ENCODE results near the gene ADCY7.

ADCY7 gene

DNA sequence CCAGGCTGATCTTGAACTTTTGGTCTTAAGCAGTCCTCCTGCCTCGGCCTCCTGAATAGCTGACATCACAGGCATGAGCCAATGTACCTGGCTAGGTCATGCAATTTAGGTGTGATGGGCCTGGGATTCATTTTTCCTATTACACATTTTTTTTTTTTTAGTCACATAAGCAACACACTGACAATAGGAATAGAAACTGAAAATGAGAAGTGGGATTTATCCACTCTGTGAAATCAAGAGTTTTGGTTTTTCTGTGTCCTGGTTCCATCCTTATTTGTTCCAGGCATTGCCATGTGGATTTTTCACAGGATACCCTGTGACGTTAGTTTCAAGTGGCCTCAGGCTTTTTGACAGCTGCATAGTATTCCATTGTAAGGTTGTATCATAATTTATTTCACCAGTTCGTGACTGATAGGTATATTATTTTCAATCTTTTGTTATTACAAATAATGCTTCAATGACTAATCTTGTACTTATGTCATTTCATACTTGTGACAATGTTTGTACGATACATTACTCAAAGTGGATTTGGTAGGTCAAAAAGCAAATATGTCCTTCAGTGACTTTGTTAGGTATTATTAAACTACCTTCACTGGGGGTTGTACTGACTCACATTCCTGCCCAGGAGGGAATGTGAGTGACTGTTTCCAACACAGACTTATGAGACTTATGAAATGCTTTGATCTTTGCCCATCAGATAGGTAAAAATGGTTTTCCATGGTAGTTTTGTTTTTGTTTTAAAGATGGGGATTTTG, 10.6 kb downstream of the ADCY7 start:
- DNase-seq (ENCODE audit: low read depth, low spot score), result no peak
- no peak overlapping the region for H3K27ac ChIP-seq

DNA sequence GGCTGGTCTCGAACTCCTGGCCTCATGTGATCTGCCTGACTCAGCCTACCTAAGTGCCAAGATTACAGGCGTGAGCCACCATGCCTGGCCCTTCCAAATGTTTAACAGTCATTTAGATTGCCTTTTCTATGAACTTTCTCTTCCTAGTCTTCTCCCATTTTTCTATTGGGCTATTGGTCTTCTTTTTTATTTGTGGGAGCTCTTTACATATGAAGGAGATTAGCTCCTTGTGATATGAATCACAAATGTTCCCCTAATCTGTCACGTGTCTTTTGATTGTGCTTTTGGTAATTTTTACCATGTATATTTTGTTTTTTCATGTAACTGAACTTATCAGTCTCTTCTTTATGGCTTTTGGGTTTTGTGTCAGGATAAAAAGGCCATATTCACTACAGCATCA, 11.9 kb downstream of the ADCY7 start:
- DNase-seq (ENCODE audit: low read depth, low spot score), result no peak
- no peak overlapping the region for H3K27ac ChIP-seq

DNA sequence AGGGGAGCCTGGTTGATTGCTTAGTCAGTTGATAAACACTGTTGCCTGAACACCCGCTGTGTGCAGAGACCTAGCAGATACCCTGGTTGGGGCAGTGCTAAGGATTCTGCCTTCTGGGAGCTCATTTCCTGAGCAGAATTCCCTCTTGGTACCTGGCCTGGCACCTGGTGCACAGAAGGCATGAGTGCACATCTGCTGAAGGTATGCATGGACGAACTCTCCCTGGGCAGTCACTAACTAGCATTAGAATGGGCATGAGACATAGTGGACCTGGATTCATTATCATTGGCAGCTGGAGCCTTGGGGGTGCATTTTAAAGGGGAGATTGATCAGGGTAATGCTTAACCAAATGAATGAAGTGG, 13.1 kb downstream of the ADCY7 start:
- no peak overlapping the region for H3K27ac ChIP-seq

DNA sequence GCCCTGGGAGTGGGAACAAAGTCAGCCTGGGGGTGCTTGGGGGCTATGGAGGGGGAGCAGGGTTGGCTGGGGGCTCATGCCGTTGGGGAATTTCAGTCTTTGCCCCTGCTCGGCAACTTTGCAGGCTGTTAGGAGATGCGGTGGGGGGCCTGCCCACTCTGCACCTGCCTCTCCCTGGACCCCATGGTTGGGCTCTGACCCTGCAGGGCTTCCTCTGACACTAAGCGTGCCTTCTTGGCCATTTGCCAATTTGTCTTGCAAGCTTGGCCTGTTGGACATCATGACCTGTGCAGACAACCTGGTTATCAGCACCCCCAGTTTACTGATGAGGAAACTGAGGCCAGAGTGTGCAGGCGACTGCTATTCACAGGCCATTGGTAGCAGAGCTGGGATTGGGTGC, 14.6 kb downstream of the ADCY7 start:
- no peak for DNase-seq (ENCODE audit: low read depth, low spot score)
- H3K27ac ChIP-seq, result no peak overlapping the region

More for the DNA sequence above, 13.1 kb downstream of the ADCY7 start:
- DNase-seq (ENCODE audit: low read depth, low spot score), result no peak

DNA sequence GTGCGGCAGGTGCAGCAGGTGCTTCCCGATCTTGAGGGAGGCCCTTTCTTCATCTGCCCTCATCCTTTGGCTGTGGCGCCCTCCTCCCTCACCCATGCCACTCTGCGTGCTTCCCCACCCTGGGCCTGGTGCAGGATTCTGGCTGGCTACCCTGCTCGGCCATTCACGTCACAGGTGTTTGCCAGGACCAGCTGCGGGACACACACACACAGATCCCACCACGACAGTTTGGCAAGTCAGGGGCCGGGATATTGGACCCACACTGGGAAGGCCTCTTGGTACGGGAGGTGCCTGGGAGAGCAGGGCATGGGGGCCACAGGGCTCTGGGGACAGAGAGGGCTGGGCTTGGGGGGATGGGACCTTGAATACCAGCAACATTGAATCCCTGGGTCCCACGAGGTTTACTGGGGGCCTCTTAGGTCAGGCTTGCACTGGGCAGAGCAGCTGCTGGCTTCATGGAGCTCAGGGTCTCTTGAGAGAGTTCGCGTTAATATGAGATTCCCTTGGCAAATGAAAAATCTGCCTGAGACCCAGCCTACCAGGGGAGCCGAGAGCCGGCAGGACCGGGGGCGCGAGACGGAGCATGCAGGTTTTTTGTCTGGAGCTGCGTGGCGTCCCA, 15.1 kb downstream of the ADCY7 start:
- H3K27ac ChIP-seq, result no peak overlapping the region
- DNase-seq (ENCODE audit: low read depth, low spot score), result no peak

DNA sequence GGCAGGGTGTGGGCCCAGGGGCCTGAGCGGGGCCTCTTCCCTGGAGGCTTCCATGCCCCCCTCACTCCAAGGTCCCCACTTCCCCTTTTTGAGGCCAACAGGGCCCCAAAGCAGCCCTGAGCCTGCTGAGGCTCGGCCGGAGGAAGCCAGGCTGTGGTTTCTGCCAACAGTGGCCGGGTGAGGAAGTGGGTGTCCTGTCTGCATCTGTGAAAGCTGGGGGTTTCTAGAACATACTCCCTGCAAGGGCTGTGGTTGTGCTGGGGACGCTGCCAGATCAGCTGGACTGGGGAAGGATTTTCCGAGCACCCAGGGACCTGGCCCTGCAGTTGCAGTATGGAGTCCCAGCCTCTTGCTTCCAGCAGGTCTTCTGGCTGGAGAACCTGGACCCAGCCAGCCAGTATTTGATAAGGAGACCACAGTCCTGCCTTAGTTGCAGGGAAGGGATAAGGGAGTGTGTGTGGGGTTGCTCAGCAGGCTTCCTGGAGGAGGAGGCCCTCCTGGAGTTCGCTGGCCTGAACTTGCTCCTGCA, 15.7 kb downstream of the ADCY7 start:
- H3K27ac ChIP-seq, result no peak overlapping the region
- no peak for DNase-seq (ENCODE audit: low read depth, low spot score)

DNA sequence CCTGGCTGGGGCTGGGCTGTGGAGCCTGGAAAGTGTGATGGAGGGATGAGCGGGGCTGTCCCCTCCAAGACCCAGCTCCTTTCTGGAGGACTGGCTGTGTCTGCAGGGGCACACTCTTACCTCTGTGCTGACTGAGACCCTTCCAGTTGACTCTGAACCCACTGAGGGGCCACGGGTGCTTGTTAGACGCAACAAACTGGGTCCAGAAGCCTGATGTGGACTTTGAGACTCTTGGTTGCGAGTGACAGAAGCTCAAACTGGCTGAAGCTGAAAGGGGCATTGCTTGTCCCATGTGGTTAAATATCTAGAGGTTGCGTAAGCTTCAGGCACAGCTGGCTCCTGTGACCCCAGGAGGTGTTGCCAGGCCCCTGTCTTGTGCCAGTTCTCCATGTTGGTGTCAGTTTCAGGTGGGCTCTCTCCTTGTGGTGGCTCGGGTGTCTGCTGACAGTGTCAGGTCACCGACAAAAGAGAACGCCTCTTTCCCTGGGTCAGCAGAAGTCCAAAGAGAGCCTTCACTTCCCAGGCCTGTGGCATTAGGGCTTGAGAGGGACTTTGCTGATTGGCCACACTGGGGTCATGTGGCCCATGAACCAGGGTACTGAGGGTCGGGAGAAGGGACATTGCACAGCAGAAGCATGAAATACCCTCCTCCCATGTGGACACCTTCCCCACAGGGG, 16.7 kb downstream of the ADCY7 start:
- H3K27ac ChIP-seq, result no peak overlapping the region
- DNase-seq (ENCODE audit: low read depth, low spot score), result no peak

DNA sequence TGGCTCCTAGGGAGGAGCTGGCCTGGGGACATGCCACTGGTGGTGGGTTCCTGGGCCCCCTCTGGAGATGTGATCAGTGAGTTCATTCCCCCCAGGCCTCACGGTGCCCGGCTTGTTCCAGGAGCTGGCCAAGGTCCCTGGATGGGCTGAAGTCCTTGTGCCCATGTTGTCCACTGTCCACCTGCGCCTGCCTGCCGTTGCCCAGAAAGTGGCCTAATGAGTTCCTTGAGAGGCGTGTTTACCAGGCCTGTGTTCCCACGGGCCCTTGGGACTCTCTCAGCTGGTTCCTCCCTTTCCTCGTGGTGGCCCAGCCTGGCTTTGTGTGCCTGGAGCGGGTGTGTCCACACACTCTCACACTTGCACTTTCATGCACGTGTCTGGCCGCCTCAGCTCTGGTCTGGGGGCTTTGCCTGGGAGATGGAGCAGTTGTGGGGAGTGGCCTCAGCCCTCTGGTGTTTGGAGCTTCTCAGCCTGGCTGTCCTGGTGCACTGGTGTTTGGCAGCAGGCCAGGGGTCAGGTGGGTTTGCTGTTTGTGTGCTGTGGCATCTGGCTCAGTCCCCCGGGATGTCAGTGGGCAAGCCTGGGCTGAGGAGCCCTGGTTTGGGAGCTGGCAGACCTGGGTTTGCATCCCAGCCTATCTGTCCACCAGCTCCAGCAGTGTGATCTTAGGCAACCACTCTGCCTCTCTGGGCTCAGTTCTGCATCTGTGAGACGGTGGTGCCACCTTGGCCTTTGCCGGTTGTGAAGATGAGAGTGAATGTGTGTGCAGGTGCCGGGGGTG, 18.0 kb downstream of the ADCY7 start:
- no peak overlapping the region for H3K27ac ChIP-seq

DNA sequence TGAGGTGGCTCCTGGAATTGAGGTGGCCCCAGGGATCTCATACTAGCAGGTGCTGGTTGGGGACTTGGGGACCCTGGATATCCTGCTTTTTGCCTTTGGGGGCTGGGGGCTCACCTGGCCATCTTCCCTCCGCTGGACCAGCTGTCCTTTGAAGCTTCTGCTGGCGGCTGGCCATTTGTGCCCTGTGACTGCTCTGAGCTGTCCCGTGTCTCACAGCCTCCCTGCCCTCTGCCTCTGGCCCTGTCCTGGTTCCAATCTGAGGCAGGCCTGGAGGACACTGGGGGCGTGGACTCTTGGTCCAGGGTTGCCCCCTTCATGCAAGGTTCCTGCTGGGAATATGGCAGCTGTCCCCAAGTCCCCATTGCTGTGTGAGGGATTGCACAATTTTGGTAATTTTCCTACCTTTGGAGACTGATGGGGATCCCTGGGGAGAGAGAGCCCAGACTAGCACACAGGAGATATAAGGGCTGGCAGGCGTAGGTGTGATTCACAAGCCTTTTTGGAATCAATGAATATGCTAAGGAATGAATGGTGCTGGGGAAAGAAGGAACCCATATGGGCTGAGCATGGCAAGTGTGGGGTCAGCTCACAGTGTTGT, 19.2 kb downstream of the ADCY7 start:
- no peak overlapping the region for H3K27ac ChIP-seq
- no peak for DNase-seq (ENCODE audit: low read depth, low spot score)

More for the DNA sequence above, 18.0 kb downstream of the ADCY7 start:
- no peak for DNase-seq (ENCODE audit: low read depth, low spot score)

DNA sequence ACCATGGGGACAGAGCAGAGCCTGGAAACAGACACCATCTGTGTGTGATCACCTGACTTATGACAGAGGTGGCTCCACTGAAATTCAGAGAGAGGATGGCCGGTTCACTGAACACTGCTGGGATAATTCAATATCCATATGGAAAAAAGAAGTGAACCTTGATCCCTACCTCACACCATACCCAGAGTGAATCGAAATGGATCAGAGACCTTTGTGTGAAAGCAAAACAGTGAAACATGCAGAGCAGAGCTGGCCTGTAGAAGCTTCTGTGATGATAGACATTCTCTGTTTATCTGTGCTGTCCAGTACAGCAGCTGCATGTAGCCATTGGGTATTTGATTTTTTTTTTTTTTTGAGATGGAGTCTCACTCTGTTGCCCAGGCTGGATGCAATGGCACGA, 20.3 kb downstream of the ADCY7 start:
- H3K27ac ChIP-seq, result no peak overlapping the region
- no peak for DNase-seq (ENCODE audit: low read depth, low spot score)

DNA sequence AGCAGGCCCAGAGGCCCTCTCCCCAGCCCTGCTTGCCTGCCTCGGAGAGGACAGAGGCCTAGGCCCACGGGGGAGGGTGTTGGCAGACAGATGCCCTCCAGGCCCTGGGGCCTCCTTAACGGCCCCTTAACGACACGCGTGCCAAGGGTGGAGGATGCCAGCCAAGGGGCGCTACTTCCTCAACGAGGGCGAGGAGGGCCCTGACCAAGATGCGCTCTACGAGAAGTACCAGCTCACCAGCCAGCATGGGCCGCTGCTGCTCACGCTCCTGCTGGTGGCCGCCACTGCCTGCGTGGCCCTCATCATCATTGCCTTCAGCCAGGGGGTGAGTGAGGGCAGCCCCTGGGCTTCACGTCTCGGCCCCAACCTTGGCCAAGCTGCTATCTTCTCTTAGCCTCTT, 21.7 kb downstream of the ADCY7 start:
- H3K27ac ChIP-seq, result no peak overlapping the region
- no peak for DNase-seq (ENCODE audit: low read depth, low spot score)

DNA sequence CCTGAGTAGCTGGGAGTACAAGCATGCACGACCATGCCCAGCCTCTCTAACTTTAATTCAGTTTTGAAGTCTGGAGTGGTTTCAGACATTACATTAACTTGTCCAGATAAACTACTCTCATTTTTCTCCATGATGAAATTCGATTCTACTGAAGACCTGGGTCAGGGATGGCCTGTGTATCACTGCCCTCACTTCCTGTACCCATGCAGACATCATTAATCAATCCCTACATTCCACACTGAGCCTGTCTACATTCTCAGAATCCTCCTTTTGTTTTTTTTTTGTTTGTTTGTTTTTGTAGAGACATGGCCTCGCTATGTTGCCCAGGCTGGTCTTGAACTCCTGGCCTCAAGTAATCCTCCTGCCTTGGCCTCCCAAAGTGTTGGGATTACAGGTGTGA, 22.6 kb downstream of the ADCY7 start:
- DNase-seq (ENCODE audit: low read depth, low spot score), result no peak
- H3K27ac ChIP-seq, result no peak overlapping the region

DNA sequence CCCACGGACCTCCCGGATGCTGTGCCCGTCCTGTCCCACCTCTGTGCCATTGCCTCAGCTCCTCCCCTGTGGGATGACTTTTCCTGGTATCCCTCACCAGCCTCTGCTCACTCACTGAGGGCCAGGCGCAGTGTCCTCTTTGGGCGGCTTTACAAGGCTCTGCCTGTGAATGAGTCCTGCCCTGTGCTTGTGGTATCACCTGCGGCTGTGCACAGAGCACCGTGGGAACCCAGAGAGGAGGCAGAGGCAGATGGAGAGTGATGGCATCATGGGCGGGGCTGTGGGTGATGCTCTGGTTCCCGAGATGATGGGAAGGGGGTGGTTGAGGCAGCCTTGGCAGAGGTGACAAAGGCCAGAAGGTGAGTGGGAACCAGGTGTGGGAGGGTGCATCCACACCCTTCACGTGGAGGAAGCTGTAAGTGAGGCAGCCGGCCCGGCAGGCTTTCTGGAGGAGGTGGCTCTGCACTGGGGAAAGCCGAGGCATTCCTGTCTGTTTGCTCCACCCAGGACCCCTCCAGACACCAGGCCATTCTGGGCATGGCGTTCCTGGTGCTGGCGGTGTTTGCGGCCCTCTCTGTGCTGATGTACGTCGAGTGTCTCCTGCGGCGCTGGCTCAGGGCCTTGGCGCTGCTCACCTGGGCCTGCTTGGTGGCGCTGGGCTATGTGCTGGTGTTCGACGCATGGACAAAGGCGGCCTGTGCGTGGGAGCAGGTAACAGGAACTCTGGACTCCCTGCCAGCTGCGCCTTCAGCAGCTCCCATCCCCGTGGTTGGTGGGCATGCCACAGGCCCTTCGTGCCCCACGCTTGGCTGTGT, 23.8 kb downstream of the ADCY7 start:
- no peak for DNase-seq (ENCODE audit: low read depth, low spot score)
- H3K27ac ChIP-seq, result no peak overlapping the region

DNA sequence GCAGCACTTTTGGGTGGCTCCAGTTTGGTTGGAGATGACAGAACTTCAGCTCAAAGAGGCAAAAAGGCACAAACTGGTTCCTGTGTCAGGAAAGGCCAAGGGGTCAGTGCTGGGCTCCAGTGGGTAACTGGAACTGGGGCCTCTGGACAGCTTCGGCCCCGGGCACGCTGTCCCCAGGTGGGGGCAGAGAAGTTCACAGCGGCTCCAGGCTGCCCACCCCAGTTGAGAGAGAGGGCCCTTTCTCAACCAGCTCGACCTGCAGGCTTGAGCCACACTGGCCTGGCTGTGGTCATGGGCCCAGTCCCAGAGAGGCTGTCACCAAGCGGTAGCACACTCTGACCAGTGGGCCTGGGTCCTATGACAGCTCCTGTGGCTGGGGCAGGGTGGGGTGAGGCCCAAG, 24.5 kb downstream of the ADCY7 start:
- DNase-seq (ENCODE audit: low read depth, low spot score), result no peak
- H3K27ac ChIP-seq, result no peak overlapping the region

DNA sequence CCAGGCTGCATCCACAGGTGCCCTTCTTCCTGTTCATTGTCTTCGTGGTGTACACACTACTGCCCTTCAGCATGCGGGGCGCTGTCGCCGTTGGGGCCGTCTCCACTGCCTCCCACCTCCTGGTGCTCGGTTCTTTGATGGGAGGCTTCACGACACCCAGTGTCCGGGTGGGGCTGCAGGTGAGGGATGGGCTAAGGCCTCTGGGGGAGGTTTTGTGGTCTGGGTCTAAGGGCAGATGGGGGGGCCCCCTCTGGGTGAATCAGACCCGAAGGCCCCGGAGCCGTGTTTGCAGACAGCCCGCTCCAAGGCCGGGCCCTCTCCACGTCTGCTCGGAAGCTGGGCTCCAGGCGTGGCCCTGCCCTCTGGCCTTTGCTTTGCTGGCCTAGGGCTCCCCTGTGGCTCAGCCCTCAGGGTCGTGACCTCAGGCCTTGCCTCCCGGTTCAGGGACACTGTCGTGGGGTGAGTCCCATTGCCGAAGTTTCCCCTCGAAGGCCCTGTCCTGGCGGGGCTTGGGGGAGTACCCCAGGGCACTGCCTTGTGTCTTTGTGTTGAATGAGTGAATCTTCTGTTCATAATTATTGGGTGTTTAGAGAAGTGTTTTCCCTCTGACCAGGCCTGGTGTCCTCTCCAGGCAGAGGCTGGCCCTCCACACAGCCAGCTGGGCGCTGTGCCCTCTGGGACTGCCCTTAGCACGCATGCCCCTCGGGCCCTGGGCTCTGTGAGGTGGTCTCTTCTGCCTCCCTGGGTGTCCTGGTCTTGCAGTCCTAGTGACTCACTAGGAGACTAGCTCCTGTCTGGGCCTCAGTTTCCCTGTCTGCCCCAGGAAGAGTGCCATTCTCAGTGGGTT, 25.6 kb downstream of the ADCY7 start:
- H3K27ac ChIP-seq, result no peak overlapping the region
- no peak for DNase-seq (ENCODE audit: low read depth, low spot score)

DNA sequence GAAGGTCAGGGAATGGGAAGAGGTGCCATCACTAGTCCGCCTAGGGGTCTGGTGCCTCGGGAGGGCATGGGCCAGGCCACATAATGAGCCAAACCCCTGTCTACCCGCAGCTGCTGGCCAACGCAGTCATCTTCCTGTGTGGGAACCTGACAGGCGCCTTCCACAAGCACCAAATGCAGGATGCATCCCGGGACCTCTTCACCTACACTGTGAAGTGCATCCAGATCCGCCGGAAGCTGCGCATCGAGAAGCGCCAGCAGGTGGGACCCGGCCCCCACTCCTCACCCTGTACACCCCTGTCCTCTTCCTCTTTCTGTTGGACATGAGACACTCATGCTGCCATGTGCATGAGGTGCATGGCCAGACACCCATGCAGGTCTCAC, 26.2 kb downstream of the ADCY7 start:
- no peak for DNase-seq (ENCODE audit: low read depth, low spot score)
- H3K27ac ChIP-seq, result no peak overlapping the region

DNA sequence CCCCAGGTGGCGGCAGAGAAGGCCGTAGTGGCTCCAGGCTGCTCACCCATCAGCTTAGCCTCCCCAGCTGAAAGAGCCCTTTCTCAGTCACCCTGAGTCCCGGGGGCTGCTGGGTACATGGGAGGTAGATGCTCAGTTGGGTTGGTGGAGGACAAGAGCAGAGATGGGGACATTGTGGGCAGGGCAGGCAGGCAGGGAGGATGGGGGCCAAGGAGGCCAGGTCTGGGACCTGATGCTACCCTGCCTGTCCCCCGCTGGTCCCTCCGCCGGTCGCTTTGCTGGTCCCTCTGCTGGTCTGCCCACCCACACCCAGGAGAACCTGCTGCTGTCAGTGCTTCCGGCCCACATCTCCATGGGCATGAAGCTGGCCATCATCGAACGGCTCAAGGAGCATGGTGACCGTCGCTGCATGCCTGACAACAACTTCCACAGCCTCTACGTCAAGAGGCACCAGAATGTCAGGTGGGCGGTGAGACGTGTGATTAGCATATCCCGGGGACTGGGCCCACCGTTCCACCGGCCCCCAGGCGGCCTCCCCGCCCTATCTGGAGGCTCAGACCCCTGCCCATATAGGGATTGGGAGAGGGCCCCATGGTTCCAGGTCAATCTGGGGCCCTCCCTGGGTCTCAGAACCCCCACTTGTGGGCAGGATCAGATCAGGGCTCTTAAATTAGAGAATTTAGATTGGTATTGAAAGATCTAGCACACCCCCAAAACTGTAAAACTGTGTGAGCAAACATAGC, 26.9 kb downstream of the ADCY7 start:
- DNase-seq (ENCODE audit: low read depth, low spot score), result no peak
- no peak overlapping the region for H3K27ac ChIP-seq
